DMS153 treated with DMSO at 0.1 percent for 48 hours (cell line): ENCODE results near the gene ASGR1.
"Not testable (repeated sequence)": the region's sequence is repeated elsewhere in the genome, so short reads cannot be mapped to it uniquely, and the experiment has no call there.

Source experiments
- DNase-seq: peaks from one replicate; lab custom pipeline; 2025; ENCODE audit not compliant: unreplicated experiment; lab: John Stamatoyannopoulos, UW

Gene ASGR1

GRCh38 chr17:7166873-7167272 is 12.3 kb downstream of the ASGR1 start:
- DNase-seq: no peak

- DNase-seq: not testable (repeated sequence)
Measured at GRCh38 chr17:7159571-7159970, 19.6 kb downstream of the ASGR1 start.

- DNase-seq: not testable (repeated sequence)
Measured at GRCh38 chr17:7158424-7158823, 20.7 kb downstream of the ASGR1 start.

GRCh38 chr17:7156342-7156940 is 22.7 kb downstream of the ASGR1 start:
- no peak for DNase-seq

- no peak for DNase-seq
Measured at GRCh38 chr17:7147772-7148171, 31.4 kb downstream of the ASGR1 start.

- DNase-seq: no peak
Measured at GRCh38 chr17:7146115-7146514, 33.1 kb downstream of the ASGR1 start.

GRCh38 chr17:7144213-7144612 is 35.0 kb downstream of the ASGR1 start:
- no peak for DNase-seq

- no peak for DNase-seq
Measured at GRCh38 chr17:7141824-7142223, 37.3 kb downstream of the ASGR1 start.

GRCh38 chr17:7139400-7139799 is 39.8 kb downstream of the ASGR1 start:
- no peak for DNase-seq

GRCh38 chr17:7138800-7139381 is 40.3 kb downstream of the ASGR1 start:
- DNase-seq: no peak

GRCh38 chr17:7137171-7137943 is 41.8 kb downstream of the ASGR1 start:
- no peak for DNase-seq

- peak; percentile 11 for DNase-seq
Measured at GRCh38 chr17:7136266-7136877, 42.8 kb downstream of the ASGR1 start.

GRCh38 chr17:7133916-7134315 is 45.3 kb downstream of the ASGR1 start:
- DNase-seq: no peak

- no peak for DNase-seq
Measured at GRCh38 chr17:7133424-7133823, 45.7 kb downstream of the ASGR1 start.

- DNase-seq: no peak
Measured at GRCh38 chr17:7132511-7133094, 46.6 kb downstream of the ASGR1 start.

- no peak for DNase-seq
Measured at GRCh38 chr17:7131423-7131791, 47.8 kb downstream of the ASGR1 start.

- DNase-seq: peak; percentile 1
Measured at GRCh38 chr17:7130621-7131422, 48.3 kb downstream of the ASGR1 start.

- no peak for DNase-seq
Measured at GRCh38 chr17:7129311-7129710, 49.9 kb downstream of the ASGR1 start.

- no peak for DNase-seq
Measured at GRCh38 chr17:7128160-7128559, 51.0 kb downstream of the ASGR1 start.

GRCh38 chr17:7127501-7127900 is 51.7 kb downstream of the ASGR1 start:
- DNase-seq: not testable (repeated sequence)

- not testable (repeated sequence) for DNase-seq
Measured at GRCh38 chr17:7126386-7126785, 52.8 kb downstream of the ASGR1 start.
